Endodermal cell (in vitro differentiated cells): ENCODE data around the gene AGK. TPM values are rescaled to one million over a fixed set of nuclear protein-coding genes. Genes with fewer than 3 reads are reported as not detected.
"Not testable (repeated sequence)": the region's sequence is repeated elsewhere in the genome, so short reads cannot be mapped to it uniquely, and the experiment has no call there.

Source experiments
- DNase-seq: peaks from one replicate; pipeline ENCODE4 v3.0.0-alpha.2; 2017
- H3K27ac ChIP-seq: 2 replicates; pipeline ENCODE4 v1.5.1; 2013; ENCODE audit warnings: mild to moderate bottlenecking, low read depth, low read length, moderate library complexity
- H3K27me3 ChIP-seq: 2 replicates; pipeline ENCODE4 v1.6.1; 2013; ENCODE audit warnings: mild to moderate bottlenecking, low read length, moderate library complexity; ENCODE audit not compliant: insufficient read depth, control insufficient read depth, poor library complexity, severe bottlenecking
- H3K36me3 ChIP-seq: 2 replicates; pipeline ENCODE4 v1.7.0; 2013; ENCODE audit warnings: mild to moderate bottlenecking, low read length, moderate library complexity; ENCODE audit not compliant: control insufficient read depth, insufficient read depth
- H3K4me1 ChIP-seq: one replicate; pipeline ENCODE4 v1.7.0; 2013; ENCODE audit warnings: low read length; ENCODE audit not compliant: control insufficient read depth, insufficient read depth
- H3K4me3 ChIP-seq: 2 replicates; pipeline ENCODE4 v1.5.1; 2013; ENCODE audit warnings: mild to moderate bottlenecking, low read length, moderate library complexity
- H3K9ac ChIP-seq: 2 replicates; pipeline ENCODE4 v1.6.1; 2013; ENCODE audit warnings: mild to moderate bottlenecking, low read length, moderate library complexity; ENCODE audit not compliant: poor library complexity, severe bottlenecking; ENCODE audit errors: extremely low read depth
- H3K9me3 ChIP-seq: 2 replicates; pipeline ENCODE4 v1.6.1; 2013; ENCODE audit warnings: mild to moderate bottlenecking, low read length, moderate library complexity; ENCODE audit not compliant: control insufficient read depth
- H3K27ac Mint-ChIP-seq: 2 replicates; pipeline ENCODE4 v1.8.0; 2020; ENCODE audit warnings: mixed read lengths
- H3K27me3 Mint-ChIP-seq: 2 replicates; pipeline ENCODE4 v1.8.0; 2021; ENCODE audit warnings: mild to moderate bottlenecking, mixed read lengths; ENCODE audit not compliant: insufficient read depth
- H3K36me3 Mint-ChIP-seq: 2 replicates; pipeline ENCODE4 v1.8.0; 2020; ENCODE audit warnings: low read depth, mixed read lengths
- H3K4me1 Mint-ChIP-seq: 2 replicates; pipeline ENCODE4 v1.8.0; 2020; ENCODE audit warnings: mixed read lengths
- H3K4me3 Mint-ChIP-seq: 2 replicates; pipeline ENCODE4 v1.8.0; 2020; ENCODE audit warnings: mild to moderate bottlenecking, moderate library complexity, mixed read lengths
- H3K9me3 Mint-ChIP-seq: 2 replicates; pipeline ENCODE4 v1.8.0; 2020; ENCODE audit warnings: mild to moderate bottlenecking, mixed read lengths
- WGBS, 2 experiments: methylation state at CpG; one replicate each; pipeline versions ENCODE4 v1.1.5 to v1.1.7; 2013; ENCODE audit warnings: missing lambda C conversion rate in 2 of 2, mixed read lengths in 1 of 2; ENCODE audit not compliant: insufficient coverage in 1 of 2, insufficient read length in 1 of 2; 5-methylcytosine and 5-hydroxymethylcytosine counted together
- total RNA-seq, 2 donors: library from RNA; stranded (reverse); fragmentation: NEBNext Ultra II Directional in 1 of 2; extraction: Animal tissue kit (Norgen Biotek cat#: 25700) in 1 of 2; gene quantifications; 2 replicates in 1 of 2; 3 replicates in 1 of 2; pipeline ENCODE4 v1.2.1, GENCODE V29; 2021
- TF ChIP-seq, protein P1 (sequence below): fragments of 200-600 bp; sonication (generic); conservative IDR thresholded peaks from 2 replicates; pipeline ENCODE4 v1.5.0; 2021; ENCODE audit warnings: antibody characterized with exemption, mild to moderate bottlenecking

The AGK gene
- total RNA-seq, 2 donors from 2014 or later, result 30.2 to 41.7 TPM

DNA sequence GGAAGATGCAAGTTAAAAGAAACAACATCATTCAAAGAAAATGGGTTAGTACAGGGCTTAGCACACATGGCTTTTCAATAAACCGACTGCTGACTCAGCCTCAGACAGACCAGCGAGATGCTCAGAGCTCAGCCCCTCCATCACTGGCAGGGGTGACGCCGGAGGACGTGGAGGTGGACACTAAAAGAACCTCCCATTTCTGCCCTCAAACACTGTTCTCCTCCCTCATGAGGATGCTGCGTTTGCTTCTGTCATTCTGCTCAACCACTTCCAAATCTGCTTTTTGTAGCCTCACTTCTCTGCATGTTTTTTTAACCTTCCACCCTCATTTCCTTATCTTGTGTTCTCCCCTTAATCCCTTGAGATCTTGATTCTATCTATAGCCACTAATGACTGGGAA is 135.5 kb downstream of the AGK start:
- H3K27ac ChIP-seq, result no peak overlapping the region
- Mint-ChIP-seq H3K27ac (no peak overlapping the region), H3K9me3 (peaks cover 1% of the 10 kb centered on the region), H3K36me3 (peaks cover 15% of the 10 kb centered on the region), H3K4me3 (no peak overlapping the region), H3K4me1 (peaks cover 28% of the 10 kb centered on the region), H3K27me3 (no peaks in the 10 kb centered on the region)
- no peaks in the 10 kb centered on the region for H3K27me3 ChIP-seq
- DNase-seq, result no peak
- 90 to 94% methylated on average over 5 to 6 of the region's 6 CpGs for WGBS, 2 experiments
- H3K9ac ChIP-seq, result no peak overlapping the region
- no peak overlapping the region for H3K4me3 ChIP-seq
- H3K4me1 ChIP-seq, result peaks cover 10% of the 10 kb centered on the region
- H3K36me3 ChIP-seq, result peaks cover 14% of the 10 kb centered on the region
- no peaks in the 10 kb centered on the region for H3K9me3 ChIP-seq
- TF ChIP-seq, protein P1, sequence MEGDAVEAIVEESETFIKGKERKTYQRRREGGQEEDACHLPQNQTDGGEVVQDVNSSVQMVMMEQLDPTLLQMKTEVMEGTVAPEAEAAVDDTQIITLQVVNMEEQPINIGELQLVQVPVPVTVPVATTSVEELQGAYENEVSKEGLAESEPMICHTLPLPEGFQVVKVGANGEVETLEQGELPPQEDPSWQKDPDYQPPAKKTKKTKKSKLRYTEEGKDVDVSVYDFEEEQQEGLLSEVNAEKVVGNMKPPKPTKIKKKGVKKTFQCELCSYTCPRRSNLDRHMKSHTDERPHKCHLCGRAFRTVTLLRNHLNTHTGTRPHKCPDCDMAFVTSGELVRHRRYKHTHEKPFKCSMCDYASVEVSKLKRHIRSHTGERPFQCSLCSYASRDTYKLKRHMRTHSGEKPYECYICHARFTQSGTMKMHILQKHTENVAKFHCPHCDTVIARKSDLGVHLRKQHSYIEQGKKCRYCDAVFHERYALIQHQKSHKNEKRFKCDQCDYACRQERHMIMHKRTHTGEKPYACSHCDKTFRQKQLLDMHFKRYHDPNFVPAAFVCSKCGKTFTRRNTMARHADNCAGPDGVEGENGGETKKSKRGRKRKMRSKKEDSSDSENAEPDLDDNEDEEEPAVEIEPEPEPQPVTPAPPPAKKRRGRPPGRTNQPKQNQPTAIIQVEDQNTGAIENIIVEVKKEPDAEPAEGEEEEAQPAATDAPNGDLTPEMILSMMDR, result no peak

DNA sequence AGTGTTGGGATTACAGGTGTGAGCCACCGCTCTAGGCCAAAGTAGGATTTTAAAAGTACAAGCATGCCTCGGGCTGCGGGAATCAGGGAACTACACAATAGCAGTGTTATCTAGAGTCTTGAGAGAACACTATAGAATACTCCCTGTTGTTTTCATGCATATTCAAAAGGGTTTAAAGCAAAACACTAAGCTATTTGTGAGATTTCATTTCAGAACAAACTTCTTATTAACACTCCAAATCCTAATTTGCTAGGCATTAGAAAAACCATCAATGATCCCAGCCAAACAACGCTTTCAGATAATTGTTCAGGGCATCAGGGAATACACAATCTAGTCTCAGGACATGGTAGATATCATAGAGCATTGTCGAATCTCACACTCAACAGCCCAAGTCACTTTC is 136.8 kb downstream of the AGK start:
- peaks cover 10% of the 10 kb centered on the region for H3K4me1 ChIP-seq
- H3K27me3 ChIP-seq, result no peaks in the 10 kb centered on the region
- Mint-ChIP-seq H3K27ac (no peak overlapping the region), H3K36me3 (peaks cover 11% of the 10 kb centered on the region), H3K4me1 (peaks cover 29% of the 10 kb centered on the region), H3K4me3 (no peak overlapping the region), H3K27me3 (no peaks in the 10 kb centered on the region), H3K9me3 (peaks cover 1% of the 10 kb centered on the region)
- H3K36me3 ChIP-seq, result peaks cover 5% of the 10 kb centered on the region
- H3K27ac ChIP-seq, result peak overlapping the region; percentile 40
- H3K9me3 ChIP-seq, result no peaks in the 10 kb centered on the region
- TF ChIP-seq, protein P1, result no peak
- 90 to 100% methylated on average over 1 to 5 of the region's 5 CpGs for WGBS, 2 experiments
- H3K4me3 ChIP-seq, result no peak overlapping the region
- no peak overlapping the region for H3K9ac ChIP-seq
- no peak for DNase-seq

GRCh38 chr7:141689072-141689825 is 138.0 kb downstream of the AGK start:
- H3K4me1 ChIP-seq, result peaks cover 10% of the 10 kb centered on the region
- not testable (repeated sequence) for H3K27me3 Mint-ChIP-seq, H3K9me3 Mint-ChIP-seq, H3K36me3 ChIP-seq, H3K27me3 ChIP-seq, H3K4me3 Mint-ChIP-seq, H3K4me3 ChIP-seq, H3K9ac ChIP-seq, H3K27ac Mint-ChIP-seq, H3K9me3 ChIP-seq, DNase-seq, H3K27ac ChIP-seq
- 98% methylated on average over 3 of the region's 3 CpGs; no CpG with 5 or more reads in 1 of the 2 experiments for WGBS, 2 experiments
- Mint-ChIP-seq H3K4me1 (peaks cover 29% of the 10 kb centered on the region), H3K36me3 (peaks cover 11% of the 10 kb centered on the region)
